Natural killer cell (primary cell): ENCODE measurements around the gene HAUS7. TPM values are rescaled to one million over a fixed set of nuclear protein-coding genes. Genes with fewer than 3 reads are reported as not detected.

Experiments used
- ATAC-seq, 3 donors: fragments of 150-1000 bp in 2 of 3; fragments of 200-7000 bp in 1 of 3; cut with Tn5 transposase; 1 replicate in 1 of 3; 2 replicates in 2 of 3; pipeline ENCODE4 v1.10.0; 2021; ENCODE audit warnings: mild to moderate bottlenecking in 2 of 3, moderate library complexity in 2 of 3
- DNase-seq, 2 donors: peaks; one replicate each; pipeline versions ENCODE4 v3.0.0 to v3.0.0-alpha.2; 2013 to 2021; ENCODE audit warnings: mixed read lengths in 1 of 2
- H3K27ac ChIP-seq: one replicate; pipeline ENCODE4 v1.5.1; 2013; ENCODE audit warnings: mild to moderate bottlenecking, low read length
- H3K27me3 ChIP-seq: one replicate; pipeline ENCODE4 v1.6.1; 2013; ENCODE audit warnings: low read length; ENCODE audit not compliant: control insufficient read depth, insufficient read depth
- H3K36me3 ChIP-seq: one replicate; pipeline ENCODE4 v1.6.1; 2013; ENCODE audit warnings: low read length; ENCODE audit not compliant: control insufficient read depth, insufficient read depth
- H3K4me1 ChIP-seq: one replicate; pipeline ENCODE4 v1.6.1; 2013; ENCODE audit warnings: low read length; ENCODE audit not compliant: control insufficient read depth, insufficient read depth
- H3K4me3 ChIP-seq: one replicate; pipeline ENCODE4 v1.5.1; 2013; ENCODE audit warnings: low read length
- H3K9me3 ChIP-seq: one replicate; pipeline ENCODE4 v1.6.1; 2013; ENCODE audit warnings: low read length; ENCODE audit not compliant: control insufficient read depth, insufficient read depth
- H3K27ac Mint-ChIP-seq, 2 donors: one replicate each; pipeline ENCODE4 v1.8.0; 2022; ENCODE audit warnings: mild to moderate bottlenecking in 2 of 2, mixed read lengths in 2 of 2, moderate library complexity in 1 of 2
- H3K27me3 Mint-ChIP-seq, 2 donors: one replicate each; pipeline ENCODE4 v1.8.0; 2022; ENCODE audit warnings: low read depth in 2 of 2, mixed read lengths in 2 of 2
- H3K36me3 Mint-ChIP-seq: one replicate; pipeline ENCODE4 v1.8.0; 2022; ENCODE audit warnings: mixed read lengths
- H3K4me1 Mint-ChIP-seq, 2 donors: one replicate each; pipeline ENCODE4 v1.8.0; 2022; ENCODE audit warnings: mixed read lengths in 2 of 2
- H3K4me3 Mint-ChIP-seq: one replicate; pipeline ENCODE4 v1.8.0; 2022; ENCODE audit warnings: mild to moderate bottlenecking, moderate library complexity, mixed read lengths
- H3K9me3 Mint-ChIP-seq, 2 donors: one replicate each; pipeline ENCODE4 v1.8.0; 2022; ENCODE audit warnings: mixed read lengths in 2 of 2
- CTCF ChIP-seq: fragments of 200-600 bp; IDR thresholded peaks from one replicate; pipeline ENCODE4 v1.8.0; 2022; ENCODE audit warnings: antibody characterized with exemption
- WGBS: methylation state at CpG from one replicate; pipeline ENCODE4 v1.1.7; 2013; ENCODE audit warnings: missing lambda C conversion rate; ENCODE audit not compliant: insufficient coverage; 5-methylcytosine and 5-hydroxymethylcytosine counted together
- intact Hi-C: fragments of 100-400 bp; cut with micrococcal nuclease; formaldehyde crosslinking; loops from one replicate; pipeline ENCODE4 v1.14.2; 2022
- total RNA-seq, 4 donors: library from RNA; stranded (reverse); fragments of 120-200 nt in 1 of 4; gene quantifications; one replicate each; pipeline versions ENCODE4 v1.2.3 to v1.2.4, GENCODE V29; 2013 to 2022

The HAUS7 gene
- total RNA-seq, 3 donors from 2014 or later (not counting 1 experiment from before 2014, with no cell fraction given), result 27.4 to 33.1 (median 31.9) TPM

- Mint-ChIP-seq H3K36me3 (no peaks in the 10 kb centered on the region), H3K4me1 (no peaks in the 10 kb centered on the region), H3K27ac (no peak overlapping the region), H3K27me3 (peaks cover 0 to 10% of the 10 kb centered on the region in 2 donors), H3K9me3 (no peaks in the 10 kb centered on the region), H3K4me3 (no peak overlapping the region)
- H3K4me3 ChIP-seq, result no peak overlapping the region
- no peaks in the 10 kb centered on the region for H3K36me3 ChIP-seq
- no peak for DNase-seq
- intact Hi-C loops, result no loop called here
- no peaks in the 10 kb centered on the region for H3K9me3 ChIP-seq
- no peaks in the 10 kb centered on the region for H3K4me1 ChIP-seq
- ATAC-seq, result no peak
- TF ChIP-seq CTCF, result no peak
- H3K27me3 ChIP-seq, result peaks cover 2% of the 10 kb centered on the region
- no peak overlapping the region for H3K27ac ChIP-seq
- WGBS, result 91% methylated on average over 9 of the region's 9 CpGs
These were observed 43.9 kb upstream of the HAUS7 start for GRCh38 chrX:153514259-153514658.

GRCh38 chrX:153513265-153513664 lies 42.9 kb upstream of the HAUS7 start:
- Mint-ChIP-seq H3K27me3 (peaks cover 0 to 8% of the 10 kb centered on the region in 2 donors), H3K4me3 (no peak overlapping the region), H3K4me1 (no peaks in the 10 kb centered on the region), H3K27ac (no peak overlapping the region), H3K36me3 (no peaks in the 10 kb centered on the region), H3K9me3 (no peaks in the 10 kb centered on the region)
- no peaks in the 10 kb centered on the region for H3K36me3 ChIP-seq
- ATAC-seq (no peak), DNase-seq (no peak)
- no peak for TF ChIP-seq CTCF
- intact Hi-C loops, result no loop called here
- no peak overlapping the region for H3K4me3 ChIP-seq
- H3K27ac ChIP-seq, result no peak overlapping the region
- no peaks in the 10 kb centered on the region for H3K27me3 ChIP-seq
- no peaks in the 10 kb centered on the region for H3K4me1 ChIP-seq
- WGBS, result 99% methylated on average over 5 of the region's 5 CpGs
- no peaks in the 10 kb centered on the region for H3K9me3 ChIP-seq

GRCh38 chrX:153512501-153512893 lies 42.1 kb upstream of the HAUS7 start:
- DNase-seq (no peak), ATAC-seq (no peak)
- Mint-ChIP-seq H3K4me1 (peaks cover 4% of the 10 kb centered on the region in 2 donors), H3K27me3 (peaks cover 0 to 7% of the 10 kb centered on the region in 2 donors), H3K27ac (no peak overlapping the region), H3K36me3 (no peaks in the 10 kb centered on the region), H3K9me3 (no peaks in the 10 kb centered on the region), H3K4me3 (no peak overlapping the region)
- 89% methylated on average over 3 of the region's 3 CpGs for WGBS
- Histone ChIP-seq H3K27me3 (no peaks in the 10 kb centered on the region), H3K4me1 (peaks cover 3% of the 10 kb centered on the region), H3K4me3 (no peak overlapping the region), H3K27ac (no peak overlapping the region), H3K9me3 (no peaks in the 10 kb centered on the region), H3K36me3 (no peaks in the 10 kb centered on the region)
- intact Hi-C loops, result no loop called here
- no peak for TF ChIP-seq CTCF

GRCh38 chrX:153511784-153512500 lies 41.6 kb upstream of the HAUS7 start:
- Histone ChIP-seq H3K36me3 (no peaks in the 10 kb centered on the region), H3K27me3 (no peaks in the 10 kb centered on the region), H3K9me3 (no peaks in the 10 kb centered on the region), H3K27ac (no peak overlapping the region), H3K4me1 (peaks cover 6% of the 10 kb centered on the region), H3K4me3 (no peak overlapping the region)
- 83% methylated on average over 17 of the region's 17 CpGs for WGBS
- H3K9me3 Mint-ChIP-seq, result no peaks in the 10 kb centered on the region
- ATAC-seq (no peak), DNase-seq (no peak)
- no peak overlapping the region for H3K27ac Mint-ChIP-seq
- TF ChIP-seq CTCF, result no peak
- H3K4me1 Mint-ChIP-seq, result peaks cover 4% of the 10 kb centered on the region in 2 donors
- intact Hi-C loops, result no loop called here
- no peak overlapping the region for H3K4me3 Mint-ChIP-seq
- H3K36me3 Mint-ChIP-seq, result no peaks in the 10 kb centered on the region
- peaks cover 0 to 7% of the 10 kb centered on the region in 2 donors for H3K27me3 Mint-ChIP-seq
